ENCODE data around the gene CDK18.

The CDK18 gene

DNA sequence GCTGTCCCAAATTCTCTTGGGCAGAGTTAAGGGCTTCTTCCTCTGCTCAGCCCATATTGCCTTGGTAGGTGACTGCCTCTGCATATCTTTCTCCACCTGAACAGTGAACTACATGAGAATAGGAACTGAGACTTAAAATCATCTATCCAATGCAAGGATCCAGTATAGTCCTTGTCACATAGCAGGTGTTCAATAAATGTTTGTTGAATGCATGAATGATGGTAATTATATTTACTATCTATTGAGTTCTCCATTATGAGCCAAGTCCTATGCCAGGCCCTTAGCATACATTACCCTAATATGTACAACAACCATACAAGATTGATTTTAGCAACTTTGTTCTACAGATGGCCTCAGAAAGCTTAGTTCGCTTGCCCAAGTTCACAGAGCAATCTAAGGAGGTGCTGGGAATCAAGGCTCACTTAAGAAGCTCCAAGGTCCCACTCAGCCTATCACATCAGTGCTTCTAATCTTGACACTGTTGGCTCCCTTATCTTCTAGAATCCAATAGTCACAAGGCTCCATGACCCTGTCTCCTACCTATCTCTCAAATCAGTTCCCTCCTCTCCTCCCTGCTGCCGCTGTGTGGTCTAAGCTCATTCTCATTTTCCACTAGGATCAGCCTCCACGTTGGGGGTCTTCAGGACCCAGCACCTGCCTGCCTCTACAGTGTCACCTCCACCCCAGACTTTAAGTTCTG is 2.2 kb upstream of the CDK18 start:
- no peak for TF ChIP-seq POLR2AphosphoS5 (IDR thresholded peaks at IDR 0.05; ENCODE audit: low read depth, low read length)
- TF ChIP-seq FOXP2 (optimal IDR thresholded peaks at IDR 0.05; ENCODE audit: borderline replicate concordance, extremely low read depth, extremely low read length, insufficient read depth), result no peak

DNA sequence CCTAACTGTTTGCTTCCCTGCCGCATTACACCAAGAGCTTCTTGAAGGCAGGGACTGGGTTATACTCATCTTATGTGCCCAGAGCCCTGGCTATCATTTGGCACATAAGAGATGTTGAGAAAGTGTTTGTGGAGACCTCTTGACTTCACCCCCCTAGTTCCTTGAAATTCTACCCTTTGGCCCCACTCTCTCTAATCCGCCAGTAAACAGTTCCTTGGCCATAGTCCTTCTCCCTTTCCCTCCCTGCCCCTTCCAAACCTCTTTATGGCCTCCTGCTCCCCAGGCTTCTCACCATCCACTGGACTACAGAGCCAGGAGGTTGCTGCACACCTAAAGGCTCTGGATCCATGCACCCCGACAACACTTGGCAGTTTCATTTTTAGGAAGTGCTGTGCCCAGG is 1.5 kb upstream of the CDK18 start:
- TF ChIP-seq FOXP2 (optimal IDR thresholded peaks at IDR 0.05; ENCODE audit: borderline replicate concordance, extremely low read depth, extremely low read length, insufficient read depth) (no peak), POLR2AphosphoS5 (IDR thresholded peaks at IDR 0.05; ENCODE audit: low read depth, low read length) (no peak), TAF1 (IDR thresholded peaks at IDR 0.05; ENCODE audit: borderline replicate concordance, insufficient read depth, low read length) (no peak), SIN3A (IDR thresholded peaks at IDR 0.05; ENCODE audit: borderline replicate concordance, insufficient read depth, low read length) (no peak)
- TF ChIP-seq, protein P1, sequence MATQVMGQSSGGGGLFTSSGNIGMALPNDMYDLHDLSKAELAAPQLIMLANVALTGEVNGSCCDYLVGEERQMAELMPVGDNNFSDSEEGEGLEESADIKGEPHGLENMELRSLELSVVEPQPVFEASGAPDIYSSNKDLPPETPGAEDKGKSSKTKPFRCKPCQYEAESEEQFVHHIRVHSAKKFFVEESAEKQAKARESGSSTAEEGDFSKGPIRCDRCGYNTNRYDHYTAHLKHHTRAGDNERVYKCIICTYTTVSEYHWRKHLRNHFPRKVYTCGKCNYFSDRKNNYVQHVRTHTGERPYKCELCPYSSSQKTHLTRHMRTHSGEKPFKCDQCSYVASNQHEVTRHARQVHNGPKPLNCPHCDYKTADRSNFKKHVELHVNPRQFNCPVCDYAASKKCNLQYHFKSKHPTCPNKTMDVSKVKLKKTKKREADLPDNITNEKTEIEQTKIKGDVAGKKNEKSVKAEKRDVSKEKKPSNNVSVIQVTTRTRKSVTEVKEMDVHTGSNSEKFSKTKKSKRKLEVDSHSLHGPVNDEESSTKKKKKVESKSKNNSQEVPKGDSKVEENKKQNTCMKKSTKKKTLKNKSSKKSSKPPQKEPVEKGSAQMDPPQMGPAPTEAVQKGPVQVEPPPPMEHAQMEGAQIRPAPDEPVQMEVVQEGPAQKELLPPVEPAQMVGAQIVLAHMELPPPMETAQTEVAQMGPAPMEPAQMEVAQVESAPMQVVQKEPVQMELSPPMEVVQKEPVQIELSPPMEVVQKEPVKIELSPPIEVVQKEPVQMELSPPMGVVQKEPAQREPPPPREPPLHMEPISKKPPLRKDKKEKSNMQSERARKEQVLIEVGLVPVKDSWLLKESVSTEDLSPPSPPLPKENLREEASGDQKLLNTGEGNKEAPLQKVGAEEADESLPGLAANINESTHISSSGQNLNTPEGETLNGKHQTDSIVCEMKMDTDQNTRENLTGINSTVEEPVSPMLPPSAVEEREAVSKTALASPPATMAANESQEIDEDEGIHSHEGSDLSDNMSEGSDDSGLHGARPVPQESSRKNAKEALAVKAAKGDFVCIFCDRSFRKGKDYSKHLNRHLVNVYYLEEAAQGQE (IDR thresholded peaks at IDR 0.05; ENCODE audit: insufficient read depth in 1 of 2, low read depth in 2 of 2, low read length in 2 of 2), result no peak

- TF ChIP-seq POLR2AphosphoS5 (IDR thresholded peaks at IDR 0.05; ENCODE audit: low read depth, low read length) (no peak), TAF1 (IDR thresholded peaks at IDR 0.05; ENCODE audit: borderline replicate concordance, insufficient read depth, low read length) (no peak), FOXP2 (optimal IDR thresholded peaks at IDR 0.05; ENCODE audit: borderline replicate concordance, extremely low read depth, extremely low read length, insufficient read depth) (no peak), SIN3A (IDR thresholded peaks at IDR 0.05; ENCODE audit: borderline replicate concordance, insufficient read depth, low read length) (no peak)
- TF ChIP-seq, protein P1 (IDR thresholded peaks at IDR 0.05; ENCODE audit: insufficient read depth in 1 of 2, low read depth in 2 of 2, low read length in 2 of 2), result no peak
Observed at GRCh38 chr1:205505076-205505729, 734 bp downstream of the CDK18 start.

DNA sequence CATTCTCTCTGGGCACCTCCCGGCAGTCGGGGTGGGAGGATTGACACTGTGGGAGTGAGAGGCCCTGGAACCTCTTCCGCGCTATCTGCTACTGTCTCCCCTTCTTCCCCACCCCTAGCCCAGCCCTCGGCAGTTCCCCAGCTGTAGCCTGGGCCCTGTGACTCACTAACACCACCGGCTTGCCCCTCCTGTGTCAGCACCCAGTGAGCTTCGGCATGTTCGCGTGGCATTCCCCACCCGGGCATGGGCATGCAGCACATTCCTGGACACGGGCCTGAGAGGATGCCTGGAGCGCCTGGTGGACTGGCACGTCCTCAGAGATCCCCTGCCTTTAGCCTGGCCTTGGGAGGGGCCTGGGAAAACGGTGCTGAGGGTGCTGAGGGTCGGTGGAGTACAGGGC is 1.3 kb downstream of the CDK18 start:
- TF ChIP-seq TAF1 (IDR thresholded peaks at IDR 0.05; ENCODE audit: borderline replicate concordance, insufficient read depth, low read length) (no peak), SIN3A (IDR thresholded peaks at IDR 0.05; ENCODE audit: borderline replicate concordance, insufficient read depth, low read length) (no peak), POLR2AphosphoS5 (IDR thresholded peaks at IDR 0.05; ENCODE audit: low read depth, low read length) (no peak), FOXP2 (optimal IDR thresholded peaks at IDR 0.05; ENCODE audit: borderline replicate concordance, extremely low read depth, extremely low read length, insufficient read depth) (no peak)
- TF ChIP-seq, protein P1 (IDR thresholded peaks at IDR 0.05; ENCODE audit: insufficient read depth in 1 of 2, low read depth in 2 of 2, low read length in 2 of 2), result no peak

GRCh38 chr1:205506409-205507200 is 2.1 kb downstream of the CDK18 start:
- TF ChIP-seq, protein P1 (IDR thresholded peaks at IDR 0.05; ENCODE audit: insufficient read depth in 1 of 2, low read depth in 2 of 2, low read length in 2 of 2), result no peak
- TF ChIP-seq SIN3A (IDR thresholded peaks at IDR 0.05; ENCODE audit: borderline replicate concordance, insufficient read depth, low read length) (no peak), FOXP2 (optimal IDR thresholded peaks at IDR 0.05; ENCODE audit: borderline replicate concordance, extremely low read depth, extremely low read length, insufficient read depth) (no peak), TAF1 (IDR thresholded peaks at IDR 0.05; ENCODE audit: borderline replicate concordance, insufficient read depth, low read length) (no peak), POLR2AphosphoS5 (IDR thresholded peaks at IDR 0.05; ENCODE audit: low read depth, low read length) (no peak)

All from PFSK-1 (cell line).